ENCODE results near the gene NUDT22. TPM values are rescaled to one million over a fixed set of nuclear protein-coding genes. Genes with fewer than 3 reads are reported as not detected.

The NUDT22 gene
- polyA plus RNA-seq, 1 donor from 2014 or later = 47.3 TPM

DNA sequence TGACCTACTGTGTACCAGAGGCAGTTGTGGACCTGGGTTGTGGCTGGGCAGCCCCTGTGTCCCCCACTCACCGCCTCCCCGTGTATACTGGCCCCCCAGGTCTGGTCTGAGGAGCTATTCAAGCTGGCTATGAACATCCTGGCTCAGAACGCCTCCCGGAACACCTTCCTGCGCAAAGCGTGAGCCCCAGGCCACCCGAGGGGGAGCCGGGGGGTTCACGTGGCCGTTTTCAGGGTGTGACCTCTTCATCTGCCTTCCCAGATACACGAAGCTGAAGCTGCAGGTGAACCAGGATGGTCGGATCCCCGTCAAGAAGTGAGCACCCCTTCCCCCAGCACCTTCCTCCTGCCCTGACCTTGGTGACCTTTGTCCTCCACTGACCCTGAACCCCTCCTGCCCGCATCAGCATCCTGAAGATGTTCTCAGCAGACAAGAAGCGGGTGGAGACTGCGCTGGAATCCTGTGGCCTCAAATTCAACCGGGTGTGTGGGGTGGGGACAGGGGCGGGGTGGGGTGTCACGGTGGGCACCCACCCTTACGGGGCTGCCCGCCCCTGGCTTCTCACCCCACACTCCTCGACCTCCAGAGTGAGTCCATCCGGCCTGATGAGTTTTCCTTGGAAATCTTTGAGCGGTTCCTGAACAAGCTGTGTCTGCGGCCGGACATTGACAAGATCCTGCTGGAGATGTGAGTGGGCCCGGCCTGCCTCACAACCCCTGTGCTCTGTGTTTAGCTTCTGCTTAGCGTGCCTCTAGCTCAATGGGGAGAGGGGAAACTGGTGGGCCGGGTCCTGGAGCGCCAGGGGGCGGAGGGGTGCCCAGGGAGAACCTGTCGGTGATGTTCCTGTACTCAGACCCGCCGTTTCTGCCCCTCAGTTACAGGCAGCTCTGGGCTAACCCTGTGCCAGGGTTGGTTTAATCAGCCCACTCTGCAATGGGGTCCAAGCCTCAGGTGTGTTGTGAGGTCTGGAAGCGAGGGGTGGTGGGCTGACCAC is 29.4 kb downstream of the NUDT22 start:
- H3K9me3 ChIP-seq (ENCODE audit: low read length) = no peaks in the 10 kb centered on the region
- no peaks in the 10 kb centered on the region for H3K9me2 ChIP-seq (ENCODE audit: insufficient read depth, low read length)
- H3K36me3 ChIP-seq (ENCODE audit: insufficient read depth, low read length) = no peaks in the 10 kb centered on the region
- H4K20me1 ChIP-seq (ENCODE audit: insufficient read depth) = no peaks in the 10 kb centered on the region
- no peak overlapping the region for H3K9ac ChIP-seq (ENCODE audit: low read length)
- H3K79me2 ChIP-seq (replicated peaks; ENCODE audit: insufficient read depth, low read length) = no peaks in the 10 kb centered on the region
- H3F3A ChIP-seq (ENCODE audit: insufficient read depth, low read length, poor library complexity, severe bottlenecking) = no peaks in the 10 kb centered on the region
- H3K27me3 ChIP-seq (ENCODE audit: insufficient read depth, low read depth, low read length) = peaks cover 8% of the 10 kb centered on the region
- H3K4me2 ChIP-seq (ENCODE audit: low read length) = no peak overlapping the region
- no peak for TF ChIP-seq SMC3 (conservative IDR thresholded peaks at IDR 0.05; ENCODE audit: poor library complexity)
- no peak for TF ChIP-seq TAF1 (IDR thresholded peaks at IDR 0.05; ENCODE audit: low read depth)
- TF ChIP-seq, protein P1, sequence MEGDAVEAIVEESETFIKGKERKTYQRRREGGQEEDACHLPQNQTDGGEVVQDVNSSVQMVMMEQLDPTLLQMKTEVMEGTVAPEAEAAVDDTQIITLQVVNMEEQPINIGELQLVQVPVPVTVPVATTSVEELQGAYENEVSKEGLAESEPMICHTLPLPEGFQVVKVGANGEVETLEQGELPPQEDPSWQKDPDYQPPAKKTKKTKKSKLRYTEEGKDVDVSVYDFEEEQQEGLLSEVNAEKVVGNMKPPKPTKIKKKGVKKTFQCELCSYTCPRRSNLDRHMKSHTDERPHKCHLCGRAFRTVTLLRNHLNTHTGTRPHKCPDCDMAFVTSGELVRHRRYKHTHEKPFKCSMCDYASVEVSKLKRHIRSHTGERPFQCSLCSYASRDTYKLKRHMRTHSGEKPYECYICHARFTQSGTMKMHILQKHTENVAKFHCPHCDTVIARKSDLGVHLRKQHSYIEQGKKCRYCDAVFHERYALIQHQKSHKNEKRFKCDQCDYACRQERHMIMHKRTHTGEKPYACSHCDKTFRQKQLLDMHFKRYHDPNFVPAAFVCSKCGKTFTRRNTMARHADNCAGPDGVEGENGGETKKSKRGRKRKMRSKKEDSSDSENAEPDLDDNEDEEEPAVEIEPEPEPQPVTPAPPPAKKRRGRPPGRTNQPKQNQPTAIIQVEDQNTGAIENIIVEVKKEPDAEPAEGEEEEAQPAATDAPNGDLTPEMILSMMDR (IDR thresholded peaks at IDR 0.05; ENCODE audit: poor library complexity, severe bottlenecking) = no peak
- no peak overlapping the region for H2AFZ ChIP-seq (ENCODE audit: low read depth, low read length)
- H3K4me3 ChIP-seq (ENCODE audit: low read length) = no peak overlapping the region
- H3K27ac ChIP-seq (ENCODE audit: low read length) = no peak overlapping the region

DNA sequence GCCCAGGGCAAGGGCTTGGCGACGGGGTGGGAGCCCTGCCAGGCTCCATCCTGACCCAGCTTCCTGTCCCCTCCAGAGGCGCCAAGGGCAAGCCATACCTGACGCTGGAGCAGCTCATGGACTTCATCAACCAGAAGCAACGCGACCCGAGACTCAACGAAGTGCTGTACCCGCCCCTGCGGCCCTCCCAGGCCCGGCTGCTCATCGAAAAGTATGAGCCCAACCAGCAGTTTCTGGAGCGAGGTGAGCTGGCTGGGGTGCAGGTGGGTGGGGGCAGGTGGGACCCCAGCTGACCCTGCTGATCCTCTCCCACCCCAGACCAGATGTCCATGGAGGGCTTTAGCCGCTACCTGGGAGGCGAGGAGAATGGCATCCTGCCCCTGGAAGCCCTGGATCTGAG is 30.2 kb downstream of the NUDT22 start:
- no peaks in the 10 kb centered on the region for H3K36me3 ChIP-seq (ENCODE audit: insufficient read depth, low read length)

More for the DNA sequence above, 30.2 kb downstream of the NUDT22 start:
- no peak overlapping the region for H3K9ac ChIP-seq (ENCODE audit: low read length)
- H3K9me3 ChIP-seq (ENCODE audit: low read length) = no peaks in the 10 kb centered on the region
- no peak overlapping the region for H3K27ac ChIP-seq (ENCODE audit: low read length)
- H3K27me3 ChIP-seq (ENCODE audit: insufficient read depth, low read depth, low read length) = peaks cover 6% of the 10 kb centered on the region
- H3F3A ChIP-seq (ENCODE audit: insufficient read depth, low read length, poor library complexity, severe bottlenecking) = no peaks in the 10 kb centered on the region
- H3K9me2 ChIP-seq (ENCODE audit: insufficient read depth, low read length) = no peaks in the 10 kb centered on the region
- TF ChIP-seq TAF1 (IDR thresholded peaks at IDR 0.05; ENCODE audit: low read depth) = no peak
- no peak for TF ChIP-seq EP300 (conservative IDR thresholded peaks at IDR 0.05; ENCODE audit: poor library complexity, severe bottlenecking)
- TF ChIP-seq, protein P1 (IDR thresholded peaks at IDR 0.05; ENCODE audit: poor library complexity, severe bottlenecking) = no peak
- TF ChIP-seq EZH2 (IDR thresholded peaks at IDR 0.05; ENCODE audit: borderline replicate concordance, insufficient read depth, low read length, poor library complexity, severe bottlenecking) = no peak
- TF ChIP-seq SMC3 (conservative IDR thresholded peaks at IDR 0.05; ENCODE audit: poor library complexity) = no peak
- no peak for TF ChIP-seq RAD21 (conservative IDR thresholded peaks at IDR 0.05)
- no peak for TF ChIP-seq POLR2AphosphoS5 (IDR thresholded peaks at IDR 0.05)
- TF ChIP-seq, protein P2, sequence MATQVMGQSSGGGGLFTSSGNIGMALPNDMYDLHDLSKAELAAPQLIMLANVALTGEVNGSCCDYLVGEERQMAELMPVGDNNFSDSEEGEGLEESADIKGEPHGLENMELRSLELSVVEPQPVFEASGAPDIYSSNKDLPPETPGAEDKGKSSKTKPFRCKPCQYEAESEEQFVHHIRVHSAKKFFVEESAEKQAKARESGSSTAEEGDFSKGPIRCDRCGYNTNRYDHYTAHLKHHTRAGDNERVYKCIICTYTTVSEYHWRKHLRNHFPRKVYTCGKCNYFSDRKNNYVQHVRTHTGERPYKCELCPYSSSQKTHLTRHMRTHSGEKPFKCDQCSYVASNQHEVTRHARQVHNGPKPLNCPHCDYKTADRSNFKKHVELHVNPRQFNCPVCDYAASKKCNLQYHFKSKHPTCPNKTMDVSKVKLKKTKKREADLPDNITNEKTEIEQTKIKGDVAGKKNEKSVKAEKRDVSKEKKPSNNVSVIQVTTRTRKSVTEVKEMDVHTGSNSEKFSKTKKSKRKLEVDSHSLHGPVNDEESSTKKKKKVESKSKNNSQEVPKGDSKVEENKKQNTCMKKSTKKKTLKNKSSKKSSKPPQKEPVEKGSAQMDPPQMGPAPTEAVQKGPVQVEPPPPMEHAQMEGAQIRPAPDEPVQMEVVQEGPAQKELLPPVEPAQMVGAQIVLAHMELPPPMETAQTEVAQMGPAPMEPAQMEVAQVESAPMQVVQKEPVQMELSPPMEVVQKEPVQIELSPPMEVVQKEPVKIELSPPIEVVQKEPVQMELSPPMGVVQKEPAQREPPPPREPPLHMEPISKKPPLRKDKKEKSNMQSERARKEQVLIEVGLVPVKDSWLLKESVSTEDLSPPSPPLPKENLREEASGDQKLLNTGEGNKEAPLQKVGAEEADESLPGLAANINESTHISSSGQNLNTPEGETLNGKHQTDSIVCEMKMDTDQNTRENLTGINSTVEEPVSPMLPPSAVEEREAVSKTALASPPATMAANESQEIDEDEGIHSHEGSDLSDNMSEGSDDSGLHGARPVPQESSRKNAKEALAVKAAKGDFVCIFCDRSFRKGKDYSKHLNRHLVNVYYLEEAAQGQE (IDR thresholded peaks at IDR 0.05; ENCODE audit: borderline replicate concordance) = no peak
- TF ChIP-seq MXI1 (conservative IDR thresholded peaks at IDR 0.05; ENCODE audit: poor library complexity, severe bottlenecking) = no peak
- no peak overlapping the region for H2AFZ ChIP-seq (ENCODE audit: low read depth, low read length)
- no peak overlapping the region for H3K4me3 ChIP-seq (ENCODE audit: low read length)
- H3K4me2 ChIP-seq (ENCODE audit: low read length) = no peak overlapping the region
- H4K20me1 ChIP-seq (ENCODE audit: insufficient read depth) = no peaks in the 10 kb centered on the region
- no peaks in the 10 kb centered on the region for H3K79me2 ChIP-seq (replicated peaks; ENCODE audit: insufficient read depth, low read length)

Measured in neural cell (in vitro differentiated cells).